ENCODE data around the gene GRSF1.

- TF ChIP-seq POLR2AphosphoS5 (IDR thresholded peaks at IDR 0.05; ENCODE audit: low read depth, low read length) = no peak
- TF ChIP-seq POLR2A (IDR thresholded peaks at IDR 0.05; ENCODE audit: low read depth, low read length) = no peak
- no peak for TF ChIP-seq POU2F2 (IDR thresholded peaks at IDR 0.05; ENCODE audit: low read depth, low read length)
- no peak for TF ChIP-seq TAF1 (IDR thresholded peaks at IDR 0.05; ENCODE audit: low read depth, low read length)
Measured at GRCh38 chr4:70829015-70829414, 10.7 kb downstream of the GRSF1 start.
